Measurements from ENCODE around the gene SLC25A48.

DNA sequence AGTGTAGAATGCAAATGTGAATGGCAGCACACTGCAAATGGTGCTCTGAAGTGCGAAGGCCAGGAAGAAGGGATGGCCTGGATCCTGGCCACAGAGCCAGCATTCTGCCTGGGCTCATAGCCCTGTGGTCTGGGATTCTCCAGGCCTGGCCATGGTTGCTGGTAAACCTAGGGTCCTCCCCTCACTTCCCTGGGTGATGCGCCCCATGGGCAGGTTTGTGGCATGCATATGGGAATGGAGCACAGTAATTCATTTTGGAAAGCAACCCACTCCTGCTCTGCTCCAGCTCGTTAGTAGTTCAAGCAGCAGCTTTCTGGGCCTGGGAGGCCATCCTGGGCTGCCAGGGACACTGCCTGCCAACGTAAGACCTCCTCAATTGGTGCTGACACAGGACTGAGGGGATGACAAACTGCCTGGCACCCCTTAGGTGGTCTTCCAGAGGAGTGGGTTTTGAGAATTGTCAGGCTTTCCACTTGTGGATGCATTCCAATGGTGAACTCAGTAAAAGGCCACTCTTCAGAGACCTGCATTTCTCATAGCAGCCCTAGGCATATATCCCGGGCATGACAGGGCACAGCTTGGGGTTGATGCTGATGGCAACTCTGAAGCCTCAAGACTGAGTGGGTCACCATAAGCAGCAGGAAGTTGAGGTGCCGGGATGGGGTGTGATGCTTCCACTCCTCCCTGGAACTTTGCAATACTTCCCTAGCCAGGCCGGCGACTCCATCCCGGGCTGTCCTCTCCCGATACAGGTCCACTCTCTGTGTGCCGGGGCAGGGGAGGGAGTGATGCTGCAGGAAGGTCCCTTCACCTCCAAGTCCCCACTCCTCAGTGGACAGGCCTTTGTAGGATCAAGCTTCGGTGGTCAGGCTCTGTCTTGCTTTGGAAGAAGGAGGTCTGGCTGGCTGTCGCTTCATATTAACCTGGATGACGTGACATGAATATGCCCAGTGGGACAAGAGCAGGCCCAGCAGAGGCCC, 1.2 kb upstream of the SLC25A48 start:
- TF ChIP-seq, protein P1, sequence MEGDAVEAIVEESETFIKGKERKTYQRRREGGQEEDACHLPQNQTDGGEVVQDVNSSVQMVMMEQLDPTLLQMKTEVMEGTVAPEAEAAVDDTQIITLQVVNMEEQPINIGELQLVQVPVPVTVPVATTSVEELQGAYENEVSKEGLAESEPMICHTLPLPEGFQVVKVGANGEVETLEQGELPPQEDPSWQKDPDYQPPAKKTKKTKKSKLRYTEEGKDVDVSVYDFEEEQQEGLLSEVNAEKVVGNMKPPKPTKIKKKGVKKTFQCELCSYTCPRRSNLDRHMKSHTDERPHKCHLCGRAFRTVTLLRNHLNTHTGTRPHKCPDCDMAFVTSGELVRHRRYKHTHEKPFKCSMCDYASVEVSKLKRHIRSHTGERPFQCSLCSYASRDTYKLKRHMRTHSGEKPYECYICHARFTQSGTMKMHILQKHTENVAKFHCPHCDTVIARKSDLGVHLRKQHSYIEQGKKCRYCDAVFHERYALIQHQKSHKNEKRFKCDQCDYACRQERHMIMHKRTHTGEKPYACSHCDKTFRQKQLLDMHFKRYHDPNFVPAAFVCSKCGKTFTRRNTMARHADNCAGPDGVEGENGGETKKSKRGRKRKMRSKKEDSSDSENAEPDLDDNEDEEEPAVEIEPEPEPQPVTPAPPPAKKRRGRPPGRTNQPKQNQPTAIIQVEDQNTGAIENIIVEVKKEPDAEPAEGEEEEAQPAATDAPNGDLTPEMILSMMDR (optimal IDR thresholded peaks at IDR 0.05 in 1 of 3, IDR thresholded peaks at IDR 0.05 in 1 of 3, conservative IDR thresholded peaks at IDR 0.05 in 1 of 3; ENCODE audit: extremely low read depth in 1 of 3, insufficient read depth in 2 of 3, low read length in 3 of 3) = no peak
- TF ChIP-seq EZH2 (IDR thresholded peaks at IDR 0.05; ENCODE audit: low read length) = no peak

All from keratinocyte (primary cell).